ENCODE results near the gene TBP.

DNA sequence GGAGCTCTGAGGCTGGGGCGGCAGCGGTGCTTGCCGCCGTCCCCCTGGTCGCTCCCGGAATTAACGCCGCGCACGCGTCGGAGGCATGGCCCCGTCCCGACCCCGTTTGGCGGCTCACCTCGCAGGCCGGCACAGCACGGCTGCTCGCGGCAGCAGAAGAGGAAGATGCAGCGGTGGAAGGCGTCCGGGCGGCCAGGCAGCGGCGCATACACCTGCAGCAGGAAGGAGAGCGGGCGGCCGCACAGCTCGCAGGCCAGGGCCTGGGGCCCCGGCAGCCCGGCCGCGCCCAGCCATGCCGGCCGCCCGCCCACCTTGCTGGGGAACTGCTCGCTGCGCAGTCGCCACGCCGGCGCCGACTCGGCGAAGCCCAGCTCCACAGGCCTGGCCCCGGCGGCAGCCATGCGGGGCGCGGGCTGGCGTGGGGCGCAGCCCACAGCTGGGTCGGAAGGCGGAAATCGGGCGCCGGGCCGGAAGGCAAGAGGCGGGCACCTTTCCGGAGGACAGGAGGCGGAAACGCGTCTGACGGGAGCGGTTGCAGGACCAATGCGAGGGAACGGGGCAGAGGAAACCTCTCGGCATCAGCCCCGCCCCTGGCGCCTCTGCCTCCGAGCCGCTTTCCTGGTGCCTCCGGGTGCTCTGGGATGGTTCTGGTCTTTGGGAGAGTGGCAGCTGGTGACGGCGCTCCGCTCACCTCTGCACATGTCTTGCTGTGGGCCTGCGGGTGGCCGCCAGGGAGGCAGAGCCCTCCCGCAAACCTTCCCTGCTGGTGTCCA lies 30.2 kb downstream of the TBP start, which contains the start of gene PDCD2:
- TF ChIP-seq YY1 (IDR thresholded peaks at IDR 0.05; ENCODE audit: insufficient read depth, insufficient read length) (no peak), ZNF274 (IDR thresholded peaks at IDR 0.05; ENCODE audit: low read depth, low read length) (no peak)

Measured in NT2/D1 (cell line).